ENCODE data around the gene IL21R. TPM values are rescaled to one million over a fixed set of nuclear protein-coding genes. Genes with fewer than 3 reads are reported as not detected.

IL21R gene
- total and polyA plus RNA-seq, 9 donors: 0.04 to 0.71 (median 0.26) TPM

GRCh38 chr16:27485126-27485525 lies 83.2 kb downstream of the IL21R start:
- WGBS (ENCODE audit: insufficient coverage): 91% methylated on average over 9 of the region's 9 CpGs
- H3K36me3 ChIP-seq (ENCODE audit: control insufficient read depth, insufficient read depth, low read length): peaks cover 99% of the 10 kb centered on the region
- DNase-seq: no peak
- H3K9me3 ChIP-seq (replicated peaks; ENCODE audit: control insufficient read depth, low read depth, low read length): no peaks in the 10 kb centered on the region
- peaks cover 10% of the 10 kb centered on the region for H3K4me1 ChIP-seq (ENCODE audit: control insufficient read depth, insufficient read depth, low read length)
- no peaks in the 10 kb centered on the region for H3K27me3 ChIP-seq (ENCODE audit: control insufficient read depth, insufficient read depth, low read length)
- no peak overlapping the region for H3K27ac ChIP-seq (ENCODE audit: low read length)
- no peak overlapping the region for H3K4me3 ChIP-seq (ENCODE audit: low read length)

DNA sequence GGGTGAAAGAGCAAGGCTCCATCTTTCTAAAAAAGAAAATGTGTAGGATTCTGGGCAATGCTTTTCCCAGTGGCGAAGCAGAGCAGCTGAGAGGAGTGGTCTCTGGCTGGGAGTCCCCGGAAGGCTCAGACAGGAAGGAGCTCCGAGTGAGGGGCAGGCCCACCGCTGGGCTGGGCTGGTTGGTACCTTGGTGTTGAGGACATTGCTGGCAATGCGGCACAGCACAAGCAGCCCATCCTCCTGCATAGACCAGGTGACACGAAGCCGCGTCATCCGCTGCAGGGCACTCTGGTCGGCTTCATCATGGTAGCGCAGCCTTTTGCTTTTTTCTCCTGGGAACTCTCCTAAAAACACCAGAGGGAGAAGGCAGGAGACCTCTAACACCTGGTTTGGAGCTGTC lies 83.8 kb downstream of the IL21R start:
- H3K9me3 ChIP-seq (replicated peaks; ENCODE audit: control insufficient read depth, low read depth, low read length): no peaks in the 10 kb centered on the region
- no peak for DNase-seq
- no peak overlapping the region for H3K27ac ChIP-seq (ENCODE audit: low read length)
- H3K27me3 ChIP-seq (ENCODE audit: control insufficient read depth, insufficient read depth, low read length): no peaks in the 10 kb centered on the region
- H3K4me3 ChIP-seq (ENCODE audit: low read length): no peak overlapping the region
- peaks cover 10% of the 10 kb centered on the region for H3K4me1 ChIP-seq (ENCODE audit: control insufficient read depth, insufficient read depth, low read length)
- peaks cover 99% of the 10 kb centered on the region for H3K36me3 ChIP-seq (ENCODE audit: control insufficient read depth, insufficient read depth, low read length)
- WGBS (ENCODE audit: insufficient coverage): 87% methylated on average over 5 of the region's 11 CpGs

DNA sequence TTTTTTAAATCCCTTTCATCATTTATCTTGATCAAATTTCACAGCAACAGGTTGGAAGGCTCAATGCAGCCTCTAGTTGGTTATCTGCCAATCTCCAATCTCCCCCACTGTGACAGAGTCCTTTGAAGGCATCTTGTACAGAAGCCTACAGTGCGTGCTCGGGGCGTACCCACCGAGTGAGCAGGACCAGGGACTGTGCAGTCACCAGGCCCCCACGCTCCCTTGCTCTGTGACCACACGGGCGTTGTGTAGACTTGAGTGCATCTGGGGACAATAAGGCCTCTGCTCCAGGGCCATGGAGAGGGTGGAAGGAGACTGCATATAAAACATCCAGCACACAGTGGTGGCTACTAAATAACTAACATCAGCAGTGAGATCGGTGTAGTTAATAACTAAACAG lies 84.4 kb downstream of the IL21R start:
- H3K36me3 ChIP-seq (ENCODE audit: control insufficient read depth, insufficient read depth, low read length): peaks cover 97% of the 10 kb centered on the region
- H3K27ac ChIP-seq (ENCODE audit: low read length): no peak overlapping the region
- DNase-seq: no peak
- H3K4me3 ChIP-seq (ENCODE audit: low read length): no peak overlapping the region
- no peaks in the 10 kb centered on the region for H3K27me3 ChIP-seq (ENCODE audit: control insufficient read depth, insufficient read depth, low read length)
- peaks cover 10% of the 10 kb centered on the region for H3K4me1 ChIP-seq (ENCODE audit: control insufficient read depth, insufficient read depth, low read length)
- no CpG with 5 or more reads among the region's 8 CpGs for WGBS (ENCODE audit: insufficient coverage)
- no peaks in the 10 kb centered on the region for H3K9me3 ChIP-seq (replicated peaks; ENCODE audit: control insufficient read depth, low read depth, low read length)

DNA sequence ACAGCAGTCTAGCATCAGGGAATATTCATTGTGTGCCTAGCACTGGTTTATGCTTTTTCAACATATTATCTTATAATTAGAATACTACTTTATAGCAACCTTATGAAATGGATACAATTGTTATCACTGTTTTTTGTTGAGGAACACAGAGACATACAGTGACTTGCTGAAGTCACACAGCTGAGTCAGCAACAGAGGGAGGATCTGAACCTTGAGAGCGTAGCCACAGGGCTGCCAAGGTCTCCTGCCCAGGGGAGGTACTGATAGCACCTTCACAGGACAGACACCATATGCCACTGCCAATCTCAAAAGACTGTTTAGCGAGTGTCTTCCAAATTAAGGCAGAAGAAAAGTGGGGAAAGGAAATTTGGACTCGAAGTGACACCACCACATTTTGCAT lies 84.8 kb downstream of the IL21R start:
- no peaks in the 10 kb centered on the region for H3K27me3 ChIP-seq (ENCODE audit: control insufficient read depth, insufficient read depth, low read length)
- no peak for DNase-seq
- H3K36me3 ChIP-seq (ENCODE audit: control insufficient read depth, insufficient read depth, low read length): peaks cover 97% of the 10 kb centered on the region
- no peaks in the 10 kb centered on the region for H3K9me3 ChIP-seq (replicated peaks; ENCODE audit: control insufficient read depth, low read depth, low read length)
- no peak overlapping the region for H3K27ac ChIP-seq (ENCODE audit: low read length)
- no peak overlapping the region for H3K4me3 ChIP-seq (ENCODE audit: low read length)
- 100% methylated on average over 1 of the region's 3 CpGs for WGBS (ENCODE audit: insufficient coverage)
- peaks cover 10% of the 10 kb centered on the region for H3K4me1 ChIP-seq (ENCODE audit: control insufficient read depth, insufficient read depth, low read length)

DNA sequence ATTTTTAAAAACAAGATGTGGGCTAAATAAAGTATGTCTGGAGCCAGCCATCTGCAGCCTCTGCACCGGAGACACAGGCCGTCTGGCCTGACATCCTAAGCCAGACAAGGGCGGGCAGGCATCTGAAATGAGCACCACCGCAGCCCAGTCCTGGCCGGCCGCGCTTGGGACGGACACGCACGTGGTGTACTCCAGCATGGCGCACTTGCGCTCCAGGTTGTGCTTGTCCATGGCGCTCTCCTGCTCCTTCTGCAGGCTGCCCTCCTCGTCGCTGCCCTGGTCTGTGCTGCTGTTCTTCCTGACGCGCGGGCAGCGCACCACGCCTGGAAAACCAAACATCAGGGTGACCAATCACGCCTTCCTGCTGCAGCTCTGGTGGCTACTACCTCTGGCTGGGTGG lies 87.4 kb downstream of the IL21R start:
- Histone ChIP-seq H3K4me3 (ENCODE audit: low read length) (no peak overlapping the region), H3K27me3 (ENCODE audit: control insufficient read depth, insufficient read depth, low read length) (no peaks in the 10 kb centered on the region), H3K27ac (ENCODE audit: low read length) (no peak overlapping the region), H3K36me3 (ENCODE audit: control insufficient read depth, insufficient read depth, low read length) (peaks cover 90% of the 10 kb centered on the region), H3K4me1 (ENCODE audit: control insufficient read depth, insufficient read depth, low read length) (no peaks in the 10 kb centered on the region), H3K9me3 (replicated peaks; ENCODE audit: control insufficient read depth, low read depth, low read length) (no peaks in the 10 kb centered on the region)
- DNase-seq: no peak
- whole genome bisulfite sequencing (ENCODE audit: insufficient coverage): 98% methylated on average over 21 of the region's 21 CpGs

DNA sequence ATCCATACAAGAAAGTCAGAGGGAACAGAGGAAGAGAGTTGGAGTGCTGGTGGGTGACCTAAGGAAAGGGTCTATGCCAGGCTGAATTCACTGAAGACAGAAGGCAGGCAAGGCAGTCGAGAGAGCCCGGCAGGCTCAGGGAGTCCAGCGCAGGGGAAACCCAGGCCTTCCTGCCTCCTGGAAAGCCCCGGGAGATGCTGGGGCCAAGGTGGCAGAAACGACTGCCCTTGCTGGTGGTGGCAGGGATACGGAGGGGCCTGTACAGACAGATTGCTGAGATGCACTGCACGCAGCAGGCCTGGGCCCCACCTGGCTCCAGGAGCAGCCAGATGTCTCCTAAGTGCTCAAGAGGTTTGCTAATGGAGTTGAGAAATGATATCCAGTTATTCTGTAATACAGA lies 87.9 kb downstream of the IL21R start:
- no peaks in the 10 kb centered on the region for H3K9me3 ChIP-seq (replicated peaks; ENCODE audit: control insufficient read depth, low read depth, low read length)
- H3K27me3 ChIP-seq (ENCODE audit: control insufficient read depth, insufficient read depth, low read length): no peaks in the 10 kb centered on the region
- no peak overlapping the region for H3K4me3 ChIP-seq (ENCODE audit: low read length)
- no peaks in the 10 kb centered on the region for H3K4me1 ChIP-seq (ENCODE audit: control insufficient read depth, insufficient read depth, low read length)
- WGBS (ENCODE audit: insufficient coverage): 94% methylated on average over 6 of the region's 7 CpGs
- no peak overlapping the region for H3K27ac ChIP-seq (ENCODE audit: low read length)
- no peak for DNase-seq
- H3K36me3 ChIP-seq (ENCODE audit: control insufficient read depth, insufficient read depth, low read length): peaks cover 90% of the 10 kb centered on the region

- H3K27me3 ChIP-seq (ENCODE audit: control insufficient read depth, insufficient read depth, low read length): no peaks in the 10 kb centered on the region
- no peak for DNase-seq
- no peak overlapping the region for H3K27ac ChIP-seq (ENCODE audit: low read length)
- H3K9me3 ChIP-seq (replicated peaks; ENCODE audit: control insufficient read depth, low read depth, low read length): no peaks in the 10 kb centered on the region
- H3K36me3 ChIP-seq (ENCODE audit: control insufficient read depth, insufficient read depth, low read length): peaks cover 87% of the 10 kb centered on the region
- peaks cover 6% of the 10 kb centered on the region for H3K4me1 ChIP-seq (ENCODE audit: control insufficient read depth, insufficient read depth, low read length)
- 93% methylated on average over 11 of the region's 16 CpGs for WGBS (ENCODE audit: insufficient coverage)
- H3K4me3 ChIP-seq (ENCODE audit: low read length): no peak overlapping the region
These were observed 90.1 kb downstream of the IL21R start for GRCh38 chr16:27491894-27492587.

DNA sequence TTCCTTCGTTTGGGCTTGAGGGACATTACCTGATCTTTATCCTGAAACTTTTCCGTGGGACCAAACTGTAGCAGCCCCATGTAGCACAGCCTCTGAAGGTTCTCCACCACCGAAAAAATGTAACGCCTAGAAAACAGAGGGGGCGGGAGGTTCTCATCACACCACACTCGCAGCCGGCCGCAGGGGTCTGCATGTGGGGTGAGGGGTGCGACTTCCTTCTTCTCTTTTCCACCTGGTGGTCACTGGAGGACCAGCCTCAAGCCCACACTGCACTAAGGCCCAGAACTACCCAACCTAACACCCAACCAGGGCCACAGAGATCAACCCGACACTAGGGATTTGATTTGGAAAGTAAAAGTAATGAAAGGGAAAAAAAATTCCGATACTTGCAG lies 90.6 kb downstream of the IL21R start:
- Histone ChIP-seq H3K4me1 (ENCODE audit: control insufficient read depth, insufficient read depth, low read length) (peaks cover 6% of the 10 kb centered on the region), H3K27ac (ENCODE audit: low read length) (no peak overlapping the region), H3K9me3 (replicated peaks; ENCODE audit: control insufficient read depth, low read depth, low read length) (no peaks in the 10 kb centered on the region), H3K27me3 (ENCODE audit: control insufficient read depth, insufficient read depth, low read length) (no peaks in the 10 kb centered on the region), H3K4me3 (ENCODE audit: low read length) (no peak overlapping the region), H3K36me3 (ENCODE audit: control insufficient read depth, insufficient read depth, low read length) (peaks cover 87% of the 10 kb centered on the region)
- DNase-seq: no peak
- 85% methylated on average over 4 of the region's 11 CpGs for WGBS (ENCODE audit: insufficient coverage)

DNA sequence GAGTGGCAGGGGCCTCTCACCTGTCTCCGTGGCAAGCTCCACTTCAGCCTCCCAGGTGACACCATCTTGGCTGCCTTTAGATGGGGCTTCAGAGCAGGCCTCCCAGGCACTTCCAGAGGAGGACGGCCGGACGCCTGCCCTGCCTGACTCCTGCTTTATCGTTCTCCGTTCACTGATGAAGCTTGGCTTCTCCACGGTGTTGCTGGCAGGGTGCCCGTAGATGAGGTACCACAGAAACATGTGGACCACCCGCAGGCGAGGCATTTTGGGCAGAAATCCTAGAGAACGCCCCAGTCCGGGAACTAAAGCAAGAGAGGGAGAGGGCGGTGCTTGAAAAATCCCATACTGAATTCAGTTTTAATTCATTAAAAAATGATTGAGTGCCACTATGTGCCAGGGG lies 93.2 kb downstream of the IL21R start:
- peaks cover 86% of the 10 kb centered on the region for H3K36me3 ChIP-seq (ENCODE audit: control insufficient read depth, insufficient read depth, low read length)
- no peaks in the 10 kb centered on the region for H3K9me3 ChIP-seq (replicated peaks; ENCODE audit: control insufficient read depth, low read depth, low read length)
- H3K4me3 ChIP-seq (ENCODE audit: low read length): no peak overlapping the region
- DNase-seq: peak; percentile 57
- peaks cover 6% of the 10 kb centered on the region for H3K4me1 ChIP-seq (ENCODE audit: control insufficient read depth, insufficient read depth, low read length)
- no peak overlapping the region for H3K27ac ChIP-seq (ENCODE audit: low read length)
- WGBS (ENCODE audit: insufficient coverage): 63% methylated on average over 5 of the region's 13 CpGs
- H3K27me3 ChIP-seq (ENCODE audit: control insufficient read depth, insufficient read depth, low read length): no peaks in the 10 kb centered on the region

DNA sequence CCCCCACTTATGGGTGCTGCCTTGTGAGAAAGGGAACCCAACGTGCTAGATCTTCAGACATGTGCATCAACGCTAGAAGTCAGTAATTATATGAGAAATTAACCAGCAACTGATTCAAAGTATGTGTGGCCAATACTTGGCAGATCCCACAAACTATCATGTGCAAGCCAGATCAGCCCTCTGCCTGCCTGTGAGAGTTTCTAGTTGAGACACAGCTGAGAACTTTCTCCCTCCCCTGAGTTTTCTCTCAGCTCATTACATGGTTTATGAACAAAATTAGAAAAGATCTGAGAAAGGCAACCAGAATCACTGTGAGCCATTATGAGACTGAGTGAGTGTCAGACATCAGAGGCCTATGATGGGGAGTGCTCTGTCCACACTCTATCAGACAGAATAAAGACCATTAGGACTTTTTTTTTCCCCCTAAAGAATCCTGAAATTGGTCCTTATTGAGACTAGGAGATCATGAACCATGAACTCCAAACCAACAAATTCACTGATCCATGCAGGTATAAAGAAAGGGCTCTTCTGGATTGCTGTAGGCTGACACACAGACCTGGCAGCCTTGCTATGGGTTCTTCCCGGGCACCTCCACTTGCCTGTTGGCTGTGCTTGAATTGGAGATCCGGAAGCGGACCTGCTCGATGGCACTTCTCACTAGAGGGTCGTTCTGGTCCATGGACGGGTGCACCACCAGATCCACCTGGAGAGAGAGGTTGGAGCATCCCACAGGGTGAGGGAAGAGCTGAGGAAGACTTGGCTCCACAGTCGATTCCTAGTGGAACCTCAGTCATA lies 96.3 kb downstream of the IL21R start:
- H3K36me3 ChIP-seq (ENCODE audit: control insufficient read depth, insufficient read depth, low read length): peaks cover 87% of the 10 kb centered on the region
- WGBS (ENCODE audit: insufficient coverage): 92% methylated on average over 6 of the region's 9 CpGs
- DNase-seq: no peak

More for the DNA sequence above, 96.3 kb downstream of the IL21R start:
- Histone ChIP-seq H3K4me3 (ENCODE audit: low read length) (no peak overlapping the region), H3K27me3 (ENCODE audit: control insufficient read depth, insufficient read depth, low read length) (no peaks in the 10 kb centered on the region), H3K4me1 (ENCODE audit: control insufficient read depth, insufficient read depth, low read length) (peaks cover 6% of the 10 kb centered on the region), H3K27ac (ENCODE audit: low read length) (no peak overlapping the region), H3K9me3 (replicated peaks; ENCODE audit: control insufficient read depth, low read depth, low read length) (no peaks in the 10 kb centered on the region)
